Activated T-cell treated with anti-CD3 and anti-CD28 coated beads, Interleukin-2, amount 50 U/mL, for 72 hours (primary cell): ENCODE data around the gene MAP4K1. TPM values are rescaled to one million over a fixed set of nuclear protein-coding genes. Genes with fewer than 3 reads are reported as not detected.
A peak's percentile ranks its signal among the peaks of the same experiment; 100 is the strongest.
"Not testable (repeated sequence)": the region's sequence is repeated elsewhere in the genome, so short reads cannot be mapped to it uniquely, and the experiment has no call there.

Source experiments
- ATAC-seq, 2 donors: fragments of 150-1000 bp; cut with Tn5 transposase; replicated peaks in 1 of 2; 2 replicates each; pipeline ENCODE4 v1.10.0; 2021; ENCODE audit warnings: moderate library complexity in 2 of 2, mild to moderate bottlenecking in 1 of 2
- DNase-seq, 2 donors: peaks; one replicate each; pipeline ENCODE4 v3.0.0; 2021 to 2022; ENCODE audit warnings: mixed read lengths in 1 of 2
- H3K27ac Mint-ChIP-seq: one replicate; pipeline ENCODE4 v1.8.0; 2022; ENCODE audit warnings: mild to moderate bottlenecking, moderate library complexity, mixed read lengths
- H3K27me3 Mint-ChIP-seq: one replicate; pipeline ENCODE4 v1.8.0; 2022; ENCODE audit warnings: low read depth, mixed read lengths
- H3K36me3 Mint-ChIP-seq, 2 donors: one replicate each; pipeline ENCODE4 v1.8.0; 2022; ENCODE audit warnings: mixed read lengths in 2 of 2, mild to moderate bottlenecking in 1 of 2; ENCODE audit not compliant: insufficient read depth in 2 of 2
- H3K4me1 Mint-ChIP-seq: one replicate; pipeline ENCODE4 v1.8.0; 2022; ENCODE audit warnings: low read depth, mixed read lengths
- H3K4me3 Mint-ChIP-seq, 2 donors: one replicate each; pipeline ENCODE4 v1.8.0; 2022; ENCODE audit warnings: mild to moderate bottlenecking in 2 of 2, mixed read lengths in 2 of 2, moderate library complexity in 2 of 2
- H3K9me3 Mint-ChIP-seq, 2 donors: one replicate each; pipeline ENCODE4 v1.8.0; 2022; ENCODE audit warnings: mixed read lengths in 2 of 2
- total RNA-seq, 2 donors: library from RNA; stranded (reverse); gene quantifications; one replicate each; pipeline ENCODE4 v1.2.3, GENCODE V29; 2022

Gene MAP4K1
- total RNA-seq, 2 donors from 2014 or later: 261 to 262 TPM

DNA sequence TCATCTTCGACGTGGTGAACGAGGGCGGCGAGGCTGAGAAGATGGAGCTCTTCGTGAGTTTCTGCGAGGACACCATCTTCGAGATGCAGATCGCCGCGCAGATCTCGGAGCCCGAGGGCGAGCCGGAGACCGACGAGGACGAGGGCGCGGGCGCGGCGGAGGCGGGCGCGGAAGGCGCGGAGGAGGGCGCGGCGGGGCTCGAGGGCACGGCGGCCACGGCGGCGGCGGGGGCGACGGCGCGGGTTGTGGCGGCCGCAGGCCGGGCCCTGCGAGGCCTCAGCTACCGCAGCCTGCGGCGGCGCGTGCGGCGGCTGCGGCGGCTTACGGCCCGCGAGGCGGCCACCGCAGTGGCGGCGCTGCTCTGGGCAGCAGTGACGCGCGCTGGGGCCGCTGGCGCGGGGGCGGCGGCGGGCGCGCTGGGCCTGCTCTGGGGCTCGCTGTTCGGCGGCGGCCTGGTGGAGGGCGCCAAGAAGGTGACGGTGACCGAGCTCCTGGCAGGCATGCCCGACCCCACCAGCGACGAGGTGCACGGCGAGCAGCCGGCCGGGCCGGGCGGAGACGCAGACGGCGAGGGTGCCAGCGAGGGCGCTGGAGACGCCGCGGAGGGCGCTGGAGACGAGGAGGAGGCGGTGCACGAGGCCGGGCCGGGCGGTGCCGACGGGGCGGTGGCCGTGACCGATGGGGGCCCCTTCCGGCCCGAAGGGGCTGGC, 52.6 kb downstream of the MAP4K1 start:
- peaks cover 17% of the 10 kb centered on the region for H3K4me1 Mint-ChIP-seq
- no peak overlapping the region for H3K27ac Mint-ChIP-seq
- peak; percentile 36 to 40 for DNase-seq
- H3K9me3 Mint-ChIP-seq: no peaks in the 10 kb centered on the region
- H3K4me3 Mint-ChIP-seq: peak overlapping the region; percentile 73 to 77
- ATAC-seq: peak; percentile 63 to 71
- H3K36me3 Mint-ChIP-seq: no peaks in the 10 kb centered on the region
- H3K27me3 Mint-ChIP-seq: peaks cover 38% of the 10 kb centered on the region

GRCh38 chr19:38563475-38563874, 54.3 kb downstream of the MAP4K1 start:
- ATAC-seq: no peak
- H3K27me3 Mint-ChIP-seq: peaks cover 38% of the 10 kb centered on the region
- H3K27ac Mint-ChIP-seq: no peak overlapping the region

DNA sequence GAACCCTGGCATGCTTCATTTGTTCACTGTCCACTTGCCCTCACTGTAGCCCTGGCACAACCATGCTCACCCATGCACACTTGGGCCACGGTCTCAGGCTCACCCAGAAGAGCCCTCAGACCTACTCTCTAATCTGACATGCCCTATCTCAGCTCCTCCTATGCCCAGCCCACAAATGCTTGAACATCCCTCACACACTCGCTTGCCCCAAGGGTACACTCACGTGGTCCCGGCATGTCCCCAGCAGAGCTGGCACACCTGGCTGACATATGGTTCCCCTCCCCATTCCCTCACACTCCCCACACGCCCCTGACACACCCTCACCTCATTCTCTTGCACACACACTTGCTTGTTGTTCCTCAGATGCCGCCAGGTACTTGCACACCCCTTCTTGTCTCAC, 55.7 kb downstream of the MAP4K1 start:
- Mint-ChIP-seq H3K4me1 (peaks cover 37% of the 10 kb centered on the region), H3K27me3 (peaks cover 26% of the 10 kb centered on the region), H3K36me3 (no peaks in the 10 kb centered on the region), H3K9me3 (no peaks in the 10 kb centered on the region), H3K4me3 (peak overlapping the region in 1 of 2 donors; percentile 40), H3K27ac (no peak overlapping the region)
- DNase-seq: no peak
- no peak for ATAC-seq

More at GRCh38 chr19:38563475-38563874, 54.3 kb downstream of the MAP4K1 start:
- Mint-ChIP-seq H3K4me1 (peaks cover 32% of the 10 kb centered on the region), H3K9me3 (no peaks in the 10 kb centered on the region), H3K4me3 (no peak overlapping the region), H3K36me3 (no peaks in the 10 kb centered on the region)
- DNase-seq: no peak

DNA sequence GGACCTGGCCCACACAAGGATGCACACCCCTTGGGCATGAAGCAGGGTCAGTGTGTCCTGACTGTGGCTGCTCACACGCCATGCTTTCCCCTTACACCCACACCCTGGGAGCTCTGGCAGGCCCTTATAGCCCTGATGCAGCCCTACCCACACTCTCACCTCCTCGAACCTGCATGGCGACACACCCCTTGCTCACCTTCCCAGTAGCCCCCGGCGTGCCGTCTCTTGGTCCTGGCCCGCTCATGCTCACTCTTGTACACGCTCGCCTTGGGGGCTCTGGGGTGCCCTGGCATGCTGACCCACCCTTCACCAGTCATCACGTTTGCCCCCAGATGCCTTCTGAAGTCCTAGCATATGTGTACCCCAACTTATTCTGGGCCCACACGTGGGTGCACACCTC, 56.1 kb downstream of the MAP4K1 start:
- DNase-seq (no peak), ATAC-seq (no peak)
- no peaks in the 10 kb centered on the region for H3K9me3 Mint-ChIP-seq
- H3K27ac Mint-ChIP-seq: no peak overlapping the region
- H3K4me1 Mint-ChIP-seq: peaks cover 42% of the 10 kb centered on the region
- peak overlapping the region in 1 of 2 donors; percentile 40 for H3K4me3 Mint-ChIP-seq
- no peaks in the 10 kb centered on the region for H3K36me3 Mint-ChIP-seq
- H3K27me3 Mint-ChIP-seq: peaks cover 26% of the 10 kb centered on the region

GRCh38 chr19:38561053-38561606, 56.6 kb downstream of the MAP4K1 start:
- Mint-ChIP-seq H3K4me3 (no peak overlapping the region), H3K9me3 (no peaks in the 10 kb centered on the region), H3K27ac (no peak overlapping the region), H3K4me1 (peaks cover 43% of the 10 kb centered on the region), H3K36me3 (no peaks in the 10 kb centered on the region), H3K27me3 (peaks cover 26% of the 10 kb centered on the region)
- ATAC-seq (no peak), DNase-seq (no peak)

GRCh38 chr19:38559428-38560401, 58.0 kb downstream of the MAP4K1 start:
- peak; percentile 89 to 91 for ATAC-seq
- no peaks in the 10 kb centered on the region for H3K36me3 Mint-ChIP-seq
- peak; percentile 57 to 64 for DNase-seq
- H3K9me3 Mint-ChIP-seq: no peaks in the 10 kb centered on the region
- H3K4me1 Mint-ChIP-seq: peaks cover 46% of the 10 kb centered on the region
- H3K27me3 Mint-ChIP-seq: peaks cover 31% of the 10 kb centered on the region
- peak overlapping the region; percentile 19 for H3K27ac Mint-ChIP-seq
- H3K4me3 Mint-ChIP-seq: peak overlapping the region; percentile 51 to 71

- ATAC-seq, H3K36me3 Mint-ChIP-seq, DNase-seq, H3K9me3 Mint-ChIP-seq, H3K4me3 Mint-ChIP-seq, H3K27ac Mint-ChIP-seq: not testable (repeated sequence)
- Mint-ChIP-seq H3K4me1 (peaks cover 51% of the 10 kb centered on the region), H3K27me3 (peaks cover 31% of the 10 kb centered on the region)
Measured at GRCh38 chr19:38558933-38559332, 58.8 kb downstream of the MAP4K1 start.

DNA sequence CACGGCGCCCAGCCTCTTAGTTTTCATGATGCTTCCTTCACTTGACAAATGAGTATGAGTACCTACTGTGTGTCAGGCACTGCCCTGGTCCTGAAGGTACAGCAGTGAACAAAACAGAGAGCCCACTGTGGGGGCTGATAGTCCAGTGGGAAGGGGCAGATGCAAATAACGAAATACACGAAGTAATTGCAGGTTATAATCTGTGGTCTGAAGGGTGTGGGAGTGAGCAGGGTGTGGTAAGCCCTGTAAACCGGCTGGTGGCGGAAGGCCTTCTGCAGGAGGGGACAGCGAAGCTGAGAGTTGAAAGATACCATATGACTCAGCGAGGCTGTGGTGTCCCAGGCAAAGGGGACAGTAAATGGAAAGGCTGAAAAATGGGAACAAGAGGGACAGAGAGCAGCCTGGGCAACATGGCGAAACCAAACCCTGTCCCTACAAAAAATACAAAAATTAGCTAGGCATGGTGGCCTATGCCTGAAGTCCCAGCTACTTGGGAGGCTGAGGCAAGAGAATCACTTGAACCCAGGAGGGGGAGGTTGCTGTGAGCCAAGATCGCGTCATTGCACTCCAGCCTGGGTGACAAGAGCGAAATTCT, 60.5 kb downstream of the MAP4K1 start:
- no peaks in the 10 kb centered on the region for H3K9me3 Mint-ChIP-seq
- peaks cover 54% of the 10 kb centered on the region for H3K4me1 Mint-ChIP-seq
- H3K27me3 Mint-ChIP-seq: peaks cover 21% of the 10 kb centered on the region
- DNase-seq (peak; percentile 64 to 67), ATAC-seq (peak; percentile 45 to 60)
- peak overlapping the region; percentile 1 for H3K27ac Mint-ChIP-seq
- no peaks in the 10 kb centered on the region for H3K36me3 Mint-ChIP-seq
- H3K4me3 Mint-ChIP-seq: peak overlapping the region; percentile 28 to 31

DNA sequence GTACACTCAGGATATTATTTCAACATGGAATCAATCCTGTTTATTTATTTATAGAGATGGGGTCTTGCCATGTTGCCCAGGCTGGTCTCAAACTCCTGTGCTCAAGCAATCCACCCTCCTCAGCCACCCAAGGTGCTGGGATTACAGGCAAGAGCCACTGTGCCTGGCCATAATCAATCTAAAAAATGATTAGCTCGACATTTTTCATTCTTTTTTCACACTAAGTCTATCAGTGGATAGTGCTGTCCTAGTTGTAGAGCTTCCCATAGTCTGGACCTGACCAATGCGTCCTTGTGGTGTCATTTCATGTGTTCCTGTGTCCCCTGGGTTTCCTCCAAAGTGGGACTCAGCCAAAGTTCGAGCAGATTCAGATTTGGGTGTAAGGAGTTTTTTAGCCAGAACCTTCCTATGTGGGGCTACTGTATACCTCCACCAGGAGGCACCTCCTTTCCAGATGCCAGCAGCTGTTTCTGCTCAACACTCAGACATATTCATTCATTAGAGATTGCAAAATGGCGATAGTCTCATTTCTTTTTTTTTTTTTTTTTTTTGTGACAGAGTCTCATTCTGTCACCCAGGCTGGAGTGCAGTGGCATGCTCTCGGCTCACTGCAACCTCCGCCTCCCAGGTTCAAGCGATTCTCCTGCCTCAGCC, 61.1 kb downstream of the MAP4K1 start:
- Mint-ChIP-seq H3K27me3 (peaks cover 14% of the 10 kb centered on the region), H3K9me3 (no peaks in the 10 kb centered on the region), H3K4me3 (peak overlapping the region in 1 of 2 donors; percentile 28), H3K36me3 (no peaks in the 10 kb centered on the region), H3K4me1 (peaks cover 57% of the 10 kb centered on the region), H3K27ac (no peak overlapping the region)
- DNase-seq (no peak), ATAC-seq (no peak)

- DNase-seq: no peak
- peaks cover 61% of the 10 kb centered on the region for H3K4me1 Mint-ChIP-seq
- ATAC-seq: no peak
- H3K4me3 Mint-ChIP-seq: no peak overlapping the region
- H3K27me3 Mint-ChIP-seq: peaks cover 12% of the 10 kb centered on the region
- H3K9me3 Mint-ChIP-seq: no peaks in the 10 kb centered on the region
- H3K36me3 Mint-ChIP-seq: no peaks in the 10 kb centered on the region
- no peak overlapping the region for H3K27ac Mint-ChIP-seq
Measured at GRCh38 chr19:38555200-38555599, 62.6 kb downstream of the MAP4K1 start.

DNA sequence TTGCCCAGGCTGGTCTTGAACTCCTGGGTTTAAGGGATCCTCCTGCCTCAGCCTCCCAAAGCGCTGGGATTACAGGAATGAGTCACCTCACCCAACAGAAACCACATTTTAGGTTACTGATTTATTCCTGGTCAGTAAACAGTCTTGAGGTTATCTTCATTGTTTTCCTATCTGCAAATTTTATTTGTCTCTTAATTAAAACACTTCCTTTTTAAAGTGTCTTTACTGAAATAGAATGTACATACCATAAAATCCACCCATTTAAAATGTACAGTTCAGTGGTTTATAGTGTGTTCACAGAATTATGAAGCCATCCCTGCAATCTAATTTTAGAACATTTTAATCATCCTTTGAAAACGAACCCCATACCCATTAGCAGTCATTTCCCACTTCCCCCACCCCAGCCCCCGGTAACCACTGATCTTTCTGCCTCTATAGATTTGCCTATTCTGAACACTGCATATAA, 63.0 kb downstream of the MAP4K1 start:
- H3K9me3 Mint-ChIP-seq: no peaks in the 10 kb centered on the region
- no peaks in the 10 kb centered on the region for H3K36me3 Mint-ChIP-seq
- H3K27ac Mint-ChIP-seq: peak overlapping the region; percentile 31
- ATAC-seq (no peak), DNase-seq (no peak)
- H3K4me1 Mint-ChIP-seq: peaks cover 56% of the 10 kb centered on the region
- H3K27me3 Mint-ChIP-seq: peaks cover 12% of the 10 kb centered on the region
- peak overlapping the region in 1 of 2 donors; percentile 31 for H3K4me3 Mint-ChIP-seq

GRCh38 chr19:38553239-38553638, 64.5 kb downstream of the MAP4K1 start:
- not testable (repeated sequence) for H3K27ac Mint-ChIP-seq, ATAC-seq, H3K9me3 Mint-ChIP-seq, DNase-seq, H3K36me3 Mint-ChIP-seq, H3K4me3 Mint-ChIP-seq
- H3K27me3 Mint-ChIP-seq: peaks cover 12% of the 10 kb centered on the region
- H3K4me1 Mint-ChIP-seq: peaks cover 45% of the 10 kb centered on the region
